ENCODE data around the gene HOXB7. TPM values are rescaled to one million over a fixed set of nuclear protein-coding genes. Genes with fewer than 3 reads are reported as not detected.

Gene HOXB7
- polyA plus RNA-seq, 3 donors, result not detected

- Histone ChIP-seq H2AFZ (ENCODE audit: insufficient read depth, low read depth, low read length, poor library complexity, severe bottlenecking) (no peak overlapping the region), H4K20me1 (ENCODE audit: insufficient read depth, low read length) (no peaks in the 10 kb centered on the region), H3K4me1 (ENCODE audit: control insufficient read depth in 1 of 2, insufficient read depth in 2 of 2, low read length in 2 of 2) (peaks cover 22 to 24% of the 10 kb centered on the region in 2 donors), H3K4me2 (replicated peaks; ENCODE audit: extremely low read depth, low read length, poor library complexity, severe bottlenecking) (no peak overlapping the region), H3K9ac (ENCODE audit: insufficient read depth, low read length, poor library complexity, severe bottlenecking) (no peak overlapping the region), H3K36me3 (replicated peaks in 1 of 2; ENCODE audit: control insufficient read depth in 1 of 2, insufficient read depth in 2 of 2, low read length in 2 of 2) (no peaks in the 10 kb centered on the region), H3K9me3 (replicated peaks in 1 of 2; ENCODE audit: control insufficient read depth in 1 of 2, insufficient read depth in 1 of 2, low read length in 2 of 2) (peaks cover 0 to 46% of the 10 kb centered on the region in 2 donors), H3K27me3 (ENCODE audit: control insufficient read depth in 2 of 2, insufficient read depth in 2 of 2, low read length in 2 of 2) (peaks cover 77 to 100% of the 10 kb centered on the region in 2 donors), H3K27ac (ENCODE audit: low read depth in 1 of 2, low read length in 2 of 2) (no peak overlapping the region), H3K79me2 (ENCODE audit: insufficient read depth, low read length) (no peaks in the 10 kb centered on the region), H3K4me3 (replicated peaks in 1 of 3; ENCODE audit: low read depth in 2 of 3, low read length in 3 of 3) (no peak overlapping the region)
- Mint-ChIP-seq H3K27ac (no peak overlapping the region), H3K36me3 (peaks cover 12 to 21% of the 10 kb centered on the region in 2 donors), H3K27me3 (ENCODE audit: low read depth in 3 of 3) (peaks cover 99 to 100% (median 100%) of the 10 kb centered on the region in 3 donors), H3K4me3 (peak overlapping the region in 1 of 2 donors; percentile 93), H3K9me3 (peaks cover 0 to 35% (median 14%) of the 10 kb centered on the region in 7 donors), H3K4me1 (peaks cover 31% of the 10 kb centered on the region)
- 72% methylated on average over 2 of the region's 7 CpGs for WGBS (ENCODE audit: insufficient coverage)
- intact Hi-C loops (cut with micrococcal nuclease), result no loop called here
- no peak for DNase-seq
- no peak for TF ChIP-seq CTCF (IDR thresholded peaks at IDR 0.05)
These were observed 12.1 kb downstream of the HOXB7 start for GRCh38 chr17:48598736-48599135.

- Histone ChIP-seq H3K79me2 (ENCODE audit: insufficient read depth, low read length) (no peaks in the 10 kb centered on the region), H3K9ac (ENCODE audit: insufficient read depth, low read length, poor library complexity, severe bottlenecking) (peak overlapping the region; percentile 19), H3K4me3 (replicated peaks in 1 of 3; ENCODE audit: low read depth in 2 of 3, low read length in 3 of 3) (peak overlapping the region in 2 of 3 experiments; percentile 21 to 68), H3K4me1 (ENCODE audit: control insufficient read depth in 1 of 2, insufficient read depth in 2 of 2, low read length in 2 of 2) (peaks cover 27 to 30% of the 10 kb centered on the region in 2 donors), H2AFZ (ENCODE audit: insufficient read depth, low read depth, low read length, poor library complexity, severe bottlenecking) (peak overlapping the region; percentile 80), H3K27me3 (ENCODE audit: control insufficient read depth in 2 of 2, insufficient read depth in 2 of 2, low read length in 2 of 2) (peaks cover 74 to 100% of the 10 kb centered on the region in 2 donors), H3K4me2 (replicated peaks; ENCODE audit: extremely low read depth, low read length, poor library complexity, severe bottlenecking) (peak overlapping the region; percentile 77), H3K9me3 (replicated peaks in 1 of 2; ENCODE audit: control insufficient read depth in 1 of 2, insufficient read depth in 1 of 2, low read length in 2 of 2) (peaks cover 0 to 48% of the 10 kb centered on the region in 2 donors), H3K36me3 (replicated peaks in 1 of 2; ENCODE audit: control insufficient read depth in 1 of 2, insufficient read depth in 2 of 2, low read length in 2 of 2) (no peaks in the 10 kb centered on the region), H3K27ac (ENCODE audit: low read depth in 1 of 2, low read length in 2 of 2) (no peak overlapping the region), H4K20me1 (ENCODE audit: insufficient read depth, low read length) (no peaks in the 10 kb centered on the region)
- Mint-ChIP-seq H3K9me3 (peaks cover 0 to 35% (median 13%) of the 10 kb centered on the region in 7 donors), H3K4me1 (peaks cover 35% of the 10 kb centered on the region), H3K27me3 (ENCODE audit: low read depth in 3 of 3) (peaks cover 99 to 100% (median 100%) of the 10 kb centered on the region in 3 donors), H3K36me3 (peaks cover 12 to 18% of the 10 kb centered on the region in 2 donors), H3K4me3 (peak overlapping the region; percentile 73 to 93), H3K27ac (no peak overlapping the region)
- intact Hi-C loops (cut with micrococcal nuclease), result loop anchor here in 1 of 2 donors (2.0 kb wide), 1 partner anchor 17 kb away; the partner anchor contains the start of gene HOXB8
- under 1% methylated on average over 46 of the region's 68 CpGs for WGBS (ENCODE audit: insufficient coverage)
- DNase-seq, result peak; percentile 45 to 59 (median 47)
- no peak for TF ChIP-seq CTCF (IDR thresholded peaks at IDR 0.05)
These were observed 12.8 kb downstream of the HOXB7 start for GRCh38 chr17:48597778-48598631.

Measured in CD14-positive monocyte (primary cell).